Measurements from ENCODE around the gene ARMH3.

DNA sequence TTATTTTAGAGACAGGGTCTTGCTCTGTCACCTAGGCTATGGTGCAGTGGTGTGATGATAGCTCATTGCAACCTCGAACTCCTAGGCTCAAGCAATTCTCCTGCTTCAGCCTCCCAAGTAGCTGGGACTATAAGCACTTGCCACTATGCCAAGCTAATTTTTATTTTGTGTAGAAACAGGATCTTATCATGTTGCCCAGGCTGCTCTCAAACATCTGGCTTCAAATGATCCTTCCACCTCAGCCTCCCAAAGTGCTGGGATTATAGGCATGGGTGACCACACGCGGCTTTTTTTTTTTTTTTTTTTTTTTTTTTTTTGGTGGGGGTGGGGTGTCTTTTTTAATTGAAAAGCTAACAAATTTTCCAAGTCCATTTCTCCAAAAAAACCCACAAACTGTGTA lies 27.6 kb upstream of the ARMH3 start:
- no peak for TF ChIP-seq CTCF (IDR thresholded peaks at IDR 0.05 in 8 of 11, conservative IDR thresholded peaks at IDR 0.05 in 3 of 11)
- no peak for TF ChIP-seq POLR2AphosphoS5 (IDR thresholded peaks at IDR 0.05)
